Endometrium (tissue), 2 donors: Measurements from ENCODE around the gene MFAP5.

Experiments used
- FAIRE-seq: peaks from 2 replicates; lab custom pipeline; 2012; peaks lifted over from hg19 to GRCh38; lab: Jason Lieb, UNC
- donor health status: control.
- donor health status: control.

The MFAP5 gene, protein sequence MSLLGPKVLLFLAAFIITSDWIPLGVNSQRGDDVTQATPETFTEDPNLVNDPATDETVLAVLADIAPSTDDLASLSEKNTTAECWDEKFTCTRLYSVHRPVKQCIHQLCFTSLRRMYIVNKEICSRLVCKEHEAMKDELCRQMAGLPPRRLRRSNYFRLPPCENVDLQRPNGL

DNA sequence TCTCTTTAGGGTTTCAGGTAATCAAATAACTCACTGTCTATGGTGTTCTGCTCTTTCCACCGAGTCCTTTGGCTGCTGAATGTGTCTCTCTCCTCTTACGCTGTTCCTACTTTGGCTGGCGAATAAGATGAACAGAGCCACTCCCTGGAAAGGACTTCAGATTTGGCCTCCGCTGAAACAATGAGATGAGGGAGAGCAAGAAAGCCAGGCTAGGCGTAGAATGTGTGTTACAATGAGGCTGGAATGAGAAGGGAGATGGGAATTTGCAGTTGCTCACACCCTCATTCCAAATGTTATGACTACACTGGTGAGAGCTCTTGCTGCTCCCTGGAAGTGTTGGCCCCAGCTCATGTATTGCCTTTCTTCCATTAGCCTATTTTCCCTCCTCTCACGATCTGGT, at the start of gene MFAP5:
MFAP5 (minus strand) TSS at position 234 of the 400 bp plus-strand sequence. CDS start 722 bp downstream, outside the sequence.
- FAIRE-seq, result no peak

DNA sequence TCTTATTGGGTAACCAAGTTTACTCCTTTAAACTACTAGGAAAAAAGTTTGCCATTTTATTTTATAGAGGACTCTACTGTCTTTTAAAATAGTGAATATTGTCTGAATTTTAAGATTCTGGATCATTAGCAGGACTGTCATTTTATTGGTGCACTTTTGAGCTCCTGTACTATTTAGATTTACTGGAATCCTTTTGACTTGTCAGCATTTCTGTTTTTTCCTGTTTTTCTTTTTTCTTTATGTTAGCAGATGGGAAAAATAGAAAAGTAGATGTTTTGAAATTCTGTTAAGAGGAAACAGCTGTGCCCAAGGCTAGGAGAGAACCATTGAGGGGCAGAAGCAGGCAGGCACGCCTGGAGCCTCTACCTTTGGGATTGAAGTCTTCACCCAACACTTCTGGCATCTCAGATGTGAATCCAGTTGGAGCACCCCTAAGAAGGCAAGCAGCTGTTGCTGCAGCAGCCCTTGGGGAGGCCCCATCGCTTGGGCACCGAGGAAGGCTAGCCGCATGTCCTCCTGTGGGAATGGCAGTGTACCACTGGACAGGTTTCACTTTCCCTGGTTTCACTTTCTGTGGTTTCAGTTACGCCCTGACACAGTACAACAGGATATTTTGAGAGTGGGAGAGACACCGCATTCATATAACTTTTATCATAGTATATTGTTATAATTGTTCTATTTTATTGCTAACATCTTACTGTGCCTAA, 46.7 kb upstream of the MFAP5 start:
- no peak for FAIRE-seq

DNA sequence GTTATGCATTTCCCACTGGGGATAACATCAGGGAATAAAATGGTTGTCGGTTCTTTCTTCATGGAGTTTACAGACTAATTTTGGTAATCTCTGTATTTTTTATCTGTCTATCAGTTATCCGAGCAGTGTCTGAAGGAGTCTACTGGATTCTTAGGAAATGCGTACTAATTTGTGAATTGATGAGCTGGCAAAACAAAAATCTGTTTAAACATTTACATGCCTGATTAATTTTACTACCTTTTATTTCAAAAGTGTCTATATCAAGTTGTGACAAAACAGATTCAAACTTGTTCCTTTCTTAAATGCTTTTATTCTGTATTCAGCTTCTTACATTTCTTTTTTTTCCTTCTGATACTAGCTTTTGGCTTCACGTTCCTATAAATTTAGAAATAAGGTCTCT, 39.5 kb upstream of the MFAP5 start:
- FAIRE-seq, result no peak

DNA sequence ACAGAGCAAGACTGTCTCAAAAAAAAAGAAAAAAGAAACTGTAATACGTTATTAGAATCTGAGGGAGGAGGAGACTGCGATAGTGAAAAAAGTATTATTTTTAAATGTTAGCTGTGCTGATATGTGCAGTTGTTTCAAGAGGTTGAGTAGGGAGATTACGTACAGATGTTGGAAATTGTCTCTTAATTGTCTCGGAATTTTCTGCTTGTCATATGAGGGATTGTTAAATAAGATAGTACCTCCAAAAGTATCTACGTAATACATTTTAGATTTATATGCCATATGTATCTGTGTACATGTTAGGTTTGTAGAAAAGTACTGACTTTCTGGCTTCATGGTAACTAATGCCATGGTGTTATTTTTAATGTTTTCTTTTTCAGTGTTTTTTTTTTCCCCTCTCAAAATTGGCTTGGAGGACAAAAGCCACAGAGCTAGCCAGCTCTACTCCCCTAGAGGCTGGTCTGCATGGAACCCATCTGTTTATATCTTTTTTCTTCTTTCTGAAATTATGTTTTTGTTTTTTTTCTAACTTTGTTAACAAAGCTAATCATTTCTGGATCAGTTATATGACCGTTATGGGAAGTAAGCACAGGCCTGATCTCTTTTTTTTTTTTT, 38.5 kb upstream of the MFAP5 start:
- no peak for FAIRE-seq

DNA sequence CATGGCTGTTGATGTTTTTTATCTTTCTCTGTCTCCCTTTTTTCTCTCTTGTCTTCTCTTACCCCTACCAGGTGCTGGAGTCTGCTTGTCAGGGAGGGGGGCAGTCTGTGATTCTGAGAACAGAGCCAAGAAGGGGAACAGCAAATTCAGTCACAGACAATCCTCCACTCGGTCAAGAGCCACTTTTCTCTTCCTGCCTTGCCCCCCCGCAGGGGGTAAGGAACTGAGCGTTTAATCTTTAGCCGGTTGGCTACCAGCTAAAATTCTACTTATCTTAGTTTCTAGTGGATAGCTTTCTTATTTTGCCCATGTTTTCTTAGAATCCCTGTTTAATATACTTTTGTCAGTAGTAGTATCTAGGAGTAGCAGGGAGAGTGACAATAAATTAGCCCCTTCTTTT, 37.1 kb upstream of the MFAP5 start:
- FAIRE-seq, result no peak

DNA sequence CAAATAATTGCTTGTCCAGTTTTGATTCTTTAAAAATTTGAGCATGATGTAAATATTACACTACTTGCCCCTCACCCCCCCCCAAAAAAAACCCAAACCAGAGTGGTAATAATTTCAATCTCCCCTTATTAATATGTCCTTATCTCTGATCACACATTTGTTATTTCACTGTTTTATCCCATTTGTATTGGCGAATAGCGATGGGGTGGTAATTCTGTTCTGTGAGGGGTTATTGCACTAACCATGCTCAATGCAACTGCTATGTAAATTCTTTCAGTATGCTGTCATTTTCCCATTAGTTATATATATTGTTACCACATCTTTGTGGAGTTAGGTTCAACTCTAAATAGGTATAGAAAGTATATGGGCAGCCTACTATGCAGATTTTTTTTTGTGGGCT, 36.3 kb upstream of the MFAP5 start:
- FAIRE-seq, result no peak

DNA sequence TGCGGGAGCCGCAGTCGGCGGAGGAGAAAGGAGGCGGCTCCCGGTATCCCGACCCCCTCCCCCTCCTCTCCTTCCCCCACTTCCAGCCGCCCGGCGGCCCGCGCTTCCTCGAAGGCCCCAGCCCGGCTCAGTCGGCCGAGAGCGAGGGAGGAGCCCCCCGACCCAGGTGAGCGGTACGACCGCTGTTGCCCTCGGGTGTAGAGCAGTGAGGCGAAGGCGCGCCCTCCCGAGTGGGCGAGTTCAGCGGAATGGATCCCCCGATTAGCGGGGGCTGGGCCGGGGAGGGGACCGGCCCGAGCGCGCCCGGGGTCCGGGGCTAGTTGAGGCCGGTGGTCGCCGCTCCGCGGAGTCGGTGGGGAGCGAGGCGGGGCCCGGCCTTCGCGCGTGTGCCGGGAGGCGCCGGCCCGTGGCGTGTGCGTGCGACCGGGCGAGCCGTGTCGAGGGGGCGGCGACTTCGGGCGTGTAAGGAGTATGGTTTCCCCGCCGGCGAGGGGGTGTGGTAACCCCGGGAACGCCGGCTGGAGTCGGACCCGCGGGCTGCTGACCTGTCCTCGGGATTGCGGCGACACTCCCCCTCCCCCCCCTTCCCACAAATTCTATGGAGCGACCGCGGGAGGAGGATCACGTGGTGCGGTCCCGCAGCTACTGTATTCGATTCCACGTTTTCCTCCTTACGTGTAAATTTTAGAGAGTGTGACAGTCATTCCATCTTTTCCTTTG, 35.7 kb upstream of the MFAP5 start:
- FAIRE-seq, result no peak

DNA sequence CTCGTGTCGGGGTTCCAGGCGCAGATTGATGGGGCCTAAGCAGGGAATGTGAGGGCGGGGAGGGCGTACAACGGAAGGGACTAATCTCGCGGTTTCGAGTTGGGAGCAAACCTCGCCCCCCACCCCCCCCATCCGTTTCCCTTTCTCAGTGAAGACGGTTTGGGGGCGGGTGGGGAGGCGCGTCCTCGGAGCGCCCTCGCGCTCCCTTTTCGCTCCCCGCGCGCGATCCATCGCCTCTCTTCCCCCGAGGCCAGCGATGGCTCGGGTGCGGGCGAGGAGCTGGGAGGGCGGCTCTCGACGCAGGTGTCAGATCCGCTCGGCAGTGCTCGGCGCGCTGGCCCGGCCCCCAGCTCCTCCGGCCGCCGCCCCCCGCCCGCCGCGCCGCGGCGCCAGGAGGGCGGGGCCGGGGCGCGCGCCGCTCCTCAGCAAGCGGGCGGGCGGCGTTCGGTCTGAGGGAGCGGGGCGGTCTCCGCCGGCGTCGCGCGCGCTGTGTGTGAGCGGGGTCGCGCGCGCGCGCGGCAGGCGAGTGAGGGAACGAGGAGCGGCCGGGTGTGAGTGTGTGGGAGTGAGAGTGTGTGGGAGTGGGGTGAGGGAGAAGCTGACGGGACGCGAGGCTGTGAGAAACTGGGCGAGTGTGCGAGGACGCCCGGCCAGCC, 35.0 kb upstream of the MFAP5 start, which contains the start of gene RIMKLB:
RIMKLB (plus strand) TSS at position 516 of the 656 bp plus-strand sequence. CDS start 15,876 bp downstream, outside the sequence.
- FAIRE-seq, result no peak

DNA sequence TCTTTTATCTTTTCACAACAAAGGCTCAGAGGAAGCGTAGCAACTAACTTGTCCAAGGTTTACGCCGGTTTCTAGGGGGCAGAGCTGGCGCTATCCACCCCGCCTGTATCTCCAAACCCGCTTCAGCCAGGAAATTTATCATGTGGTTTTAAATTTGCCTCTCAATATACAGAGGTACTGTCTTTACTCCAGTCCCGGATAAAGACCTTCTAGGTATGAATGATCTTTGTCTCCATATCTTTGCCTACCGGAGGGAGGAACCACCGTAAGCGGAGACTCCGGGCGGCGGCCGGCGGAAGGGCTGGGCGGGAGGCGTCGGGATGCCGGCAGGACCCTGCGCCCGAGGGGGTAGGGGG, 34.5 kb upstream of the MFAP5 start:
- no peak for FAIRE-seq

DNA sequence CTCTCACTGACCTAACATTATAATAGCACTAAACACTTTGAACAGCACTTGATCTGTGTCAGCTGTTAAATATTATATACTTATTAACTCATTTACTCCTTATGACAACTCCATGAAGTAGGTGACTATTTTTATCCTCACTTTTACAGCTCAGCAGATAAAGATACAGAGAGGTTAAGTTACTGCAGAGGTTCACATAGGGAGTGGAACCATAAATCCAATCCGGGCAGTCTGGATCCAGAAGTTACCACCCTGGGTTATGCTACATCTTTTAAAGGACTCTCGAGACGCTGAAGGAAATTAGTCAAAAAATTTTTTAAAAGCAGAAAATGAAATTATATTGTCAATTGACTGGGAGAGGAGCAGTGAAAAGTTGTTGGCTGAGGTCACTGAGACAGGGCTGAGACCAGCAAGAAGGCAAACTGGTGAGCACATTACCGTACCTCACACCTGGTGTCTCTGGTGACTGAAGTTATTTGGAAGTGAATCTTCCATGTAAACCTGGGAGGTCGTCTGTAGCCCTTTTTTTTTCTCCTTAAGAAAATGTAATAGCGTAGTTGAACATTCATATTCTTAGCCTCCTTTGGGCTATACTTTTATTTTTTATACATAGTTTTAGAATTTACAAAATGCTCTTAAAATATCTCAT, 33.9 kb upstream of the MFAP5 start:
- no peak for FAIRE-seq

DNA sequence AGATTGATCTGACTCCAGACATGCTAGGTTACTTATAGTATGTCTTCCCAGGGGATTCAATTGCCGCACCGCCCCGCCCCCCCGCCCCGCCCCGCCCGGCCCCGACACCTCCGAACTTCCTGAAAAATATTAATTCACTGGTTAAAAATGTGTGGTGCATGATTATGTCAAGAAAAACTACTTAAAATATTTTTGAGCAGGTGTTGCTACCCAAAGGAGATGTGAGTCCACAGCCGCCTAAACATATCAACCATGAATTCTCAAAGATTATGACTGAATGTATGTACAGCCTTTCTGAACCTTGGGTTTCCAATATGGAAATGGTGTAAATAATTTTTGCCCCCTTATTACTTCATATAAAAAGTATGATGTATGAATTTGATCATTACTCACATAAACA, 32.5 kb upstream of the MFAP5 start:
- no peak for FAIRE-seq

DNA sequence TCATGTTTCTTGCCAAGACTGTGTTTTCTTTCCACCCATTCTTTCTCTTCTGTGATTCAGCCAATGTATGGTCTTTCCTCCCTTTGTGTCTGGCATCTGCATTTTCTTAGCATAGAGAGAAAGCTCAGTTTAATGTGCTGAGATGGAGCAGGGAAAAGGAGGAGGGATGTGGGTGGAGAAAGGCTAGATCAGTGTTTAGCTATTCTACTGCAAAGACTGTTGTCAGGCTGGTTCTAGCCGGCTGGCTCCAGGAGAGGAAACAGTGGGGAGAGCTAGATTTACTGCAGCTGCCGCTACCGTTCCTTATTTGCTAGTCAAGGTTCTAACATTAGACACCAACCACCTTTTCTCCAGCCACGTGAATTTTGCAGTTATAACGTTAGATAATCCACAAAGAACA, 29.9 kb upstream of the MFAP5 start:
- FAIRE-seq, result no peak

DNA sequence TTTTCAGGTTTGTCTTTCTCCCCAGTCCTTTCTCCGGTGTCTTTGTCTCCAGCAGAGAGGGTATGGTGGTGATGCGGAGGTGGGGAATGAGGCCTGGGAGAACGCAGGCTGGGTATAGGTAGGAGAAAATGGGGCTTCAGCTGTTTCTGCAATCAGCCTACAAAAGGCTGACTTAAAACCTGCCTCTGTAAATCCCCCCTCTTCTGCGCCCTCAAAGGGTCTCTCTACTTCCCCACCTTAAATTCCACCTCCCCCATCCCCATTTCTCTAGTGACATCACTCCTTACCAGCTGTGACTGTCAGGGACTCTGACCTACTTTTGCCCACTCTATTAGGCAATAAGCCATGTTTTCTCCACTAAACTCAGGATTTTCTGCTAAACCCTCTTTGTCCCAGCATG, 27.1 kb upstream of the MFAP5 start:
- FAIRE-seq, result no peak

DNA sequence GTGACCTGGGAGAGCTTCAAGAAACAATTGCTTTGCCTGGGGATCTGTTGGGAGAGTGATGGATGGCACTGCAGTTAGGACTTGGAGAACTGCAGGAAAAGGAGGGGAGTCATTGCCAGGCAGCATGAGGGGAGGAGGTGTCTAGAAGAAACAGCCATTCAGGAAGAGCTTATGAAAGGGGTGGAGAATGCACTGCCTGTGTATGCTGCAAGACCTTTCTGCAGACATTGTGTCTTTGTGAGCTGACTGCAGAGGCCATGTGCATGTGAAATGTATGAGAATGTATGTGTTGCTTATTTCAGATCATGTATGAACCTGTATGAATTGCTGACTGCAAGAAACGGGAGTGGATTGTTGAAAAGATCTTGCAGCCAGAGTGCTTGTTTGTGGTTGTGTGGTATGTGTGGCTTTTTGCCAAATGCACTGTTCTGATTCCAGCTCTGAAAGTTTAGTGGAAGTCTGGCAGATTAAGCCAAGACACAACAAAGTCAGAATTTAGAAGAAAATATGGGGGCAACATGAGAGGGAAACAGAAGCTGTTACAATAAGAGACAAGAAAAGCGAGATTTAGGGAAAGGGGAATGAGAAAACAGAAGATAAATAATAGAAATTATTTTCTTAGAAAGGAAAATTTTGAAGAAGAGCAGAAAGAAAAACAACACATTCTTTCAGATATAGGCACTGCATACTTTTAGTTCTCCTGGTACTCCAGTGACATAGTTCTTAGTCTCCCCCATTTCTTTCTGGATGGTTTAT, 25.4 kb upstream of the MFAP5 start:
- peak; percentile 81 for FAIRE-seq

DNA sequence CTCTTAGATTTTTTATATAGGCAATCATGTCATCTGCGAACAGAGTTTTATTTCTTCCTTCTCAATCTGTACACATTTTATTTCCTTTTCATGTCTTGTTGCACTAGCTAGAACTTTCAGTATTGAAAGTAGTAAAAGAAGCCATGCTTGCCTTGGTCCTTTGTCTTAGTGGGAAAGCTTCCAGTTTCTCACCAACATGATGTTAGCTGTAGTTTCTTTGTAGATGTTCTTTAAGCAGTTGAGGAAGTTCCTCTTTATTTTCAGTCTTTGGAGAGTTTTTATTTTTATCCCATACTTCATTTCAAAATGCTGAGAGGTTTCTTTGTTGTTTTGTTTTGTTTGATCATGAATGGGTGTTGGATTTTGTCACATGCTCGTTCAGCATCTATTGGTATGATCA, 22.4 kb upstream of the MFAP5 start:
- no peak for FAIRE-seq

DNA sequence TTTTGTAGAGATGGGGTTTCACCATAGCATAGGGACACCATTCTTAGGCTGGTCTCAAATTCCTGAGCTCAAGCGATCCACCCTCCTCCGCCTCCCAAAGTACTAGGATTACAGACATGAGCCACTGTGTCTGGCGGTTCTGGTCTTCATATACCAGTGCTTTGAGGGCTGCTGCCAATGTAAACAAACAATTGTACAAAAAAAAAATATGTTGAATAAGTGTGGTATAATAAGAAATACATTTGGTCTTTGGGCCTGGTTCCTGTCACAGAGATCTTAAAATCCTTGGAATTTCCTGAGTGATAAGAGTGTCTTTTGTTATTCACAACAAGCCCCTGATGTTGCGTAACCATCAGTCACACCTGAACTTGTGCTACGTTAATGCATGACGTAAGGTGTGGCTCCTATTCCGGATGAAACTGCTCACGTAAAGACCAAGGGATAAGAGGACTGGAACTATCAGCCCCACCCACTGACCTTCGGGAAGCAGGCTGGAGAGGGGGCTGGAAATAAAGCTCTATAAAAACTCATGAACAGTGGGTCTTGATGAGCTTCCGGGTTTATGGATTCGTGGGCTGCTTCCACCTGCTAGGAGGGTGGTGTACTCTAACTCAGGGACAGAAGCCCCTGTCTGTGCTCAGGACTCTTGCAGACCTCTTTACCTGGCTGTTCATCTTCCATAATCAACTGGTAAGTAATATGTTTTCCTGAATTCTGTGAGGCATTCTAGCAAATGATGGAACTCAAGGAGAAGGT, 18.7 kb upstream of the MFAP5 start:
- no peak for FAIRE-seq

DNA sequence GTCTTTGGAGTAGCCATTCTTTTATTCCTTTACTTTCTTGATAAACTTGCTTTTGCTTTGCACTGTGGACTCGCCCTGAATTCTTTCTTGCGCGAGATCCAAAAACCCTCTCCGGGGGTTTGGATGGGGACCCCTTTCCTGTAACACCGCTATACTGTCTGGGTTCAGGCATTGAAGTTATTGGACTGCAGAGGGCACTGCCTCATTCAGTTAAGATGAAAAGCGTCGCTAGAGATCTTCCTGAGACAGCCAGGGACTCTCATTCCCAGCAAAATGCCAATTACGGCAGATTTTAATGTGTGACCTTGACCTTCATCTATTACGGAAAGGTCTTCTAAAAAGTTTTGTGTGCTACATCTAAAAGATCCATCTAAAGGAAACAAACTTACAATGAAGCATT, 17.9 kb upstream of the MFAP5 start:
- no peak for FAIRE-seq

DNA sequence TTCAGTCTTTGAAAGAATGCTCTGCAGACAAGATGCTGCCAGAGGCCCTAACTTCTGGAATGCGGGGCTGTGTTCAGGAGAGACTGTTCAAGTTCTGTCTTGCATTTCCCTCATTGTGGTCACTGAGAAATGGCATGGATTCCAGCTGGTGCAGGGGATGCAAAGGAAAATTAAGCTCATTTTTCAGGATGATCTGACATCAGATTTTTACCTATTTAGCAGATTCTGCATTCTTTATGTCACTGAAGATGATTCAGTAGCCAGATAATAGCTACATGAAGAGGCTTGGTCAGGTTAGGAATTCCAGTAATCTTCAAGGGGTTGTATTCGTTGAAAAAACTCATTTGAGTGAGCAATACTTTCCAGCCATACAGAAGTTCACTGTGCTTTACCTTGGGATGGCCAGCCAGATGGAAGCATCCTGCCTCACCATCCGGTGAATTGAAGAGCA, 16.1 kb upstream of the MFAP5 start:
- no peak for FAIRE-seq

DNA sequence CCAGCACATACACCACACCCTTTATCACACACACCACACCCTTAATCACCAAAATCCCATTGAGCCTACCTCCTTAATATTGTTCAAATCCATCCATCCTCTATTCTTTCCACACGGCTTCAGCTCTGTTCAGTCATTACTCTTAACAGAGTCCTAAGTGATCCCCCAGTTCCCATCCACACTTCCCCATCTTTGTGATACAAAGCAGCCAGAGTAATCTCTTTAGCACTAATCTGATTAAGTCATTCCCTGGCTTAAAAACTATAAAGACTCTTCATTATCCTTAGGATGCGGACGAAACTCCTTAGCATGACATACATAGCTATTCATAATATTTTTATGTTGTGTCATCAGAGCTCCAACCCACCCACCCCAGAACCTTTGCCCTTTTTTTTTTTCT, 14.7 kb upstream of the MFAP5 start:
- FAIRE-seq, result no peak

DNA sequence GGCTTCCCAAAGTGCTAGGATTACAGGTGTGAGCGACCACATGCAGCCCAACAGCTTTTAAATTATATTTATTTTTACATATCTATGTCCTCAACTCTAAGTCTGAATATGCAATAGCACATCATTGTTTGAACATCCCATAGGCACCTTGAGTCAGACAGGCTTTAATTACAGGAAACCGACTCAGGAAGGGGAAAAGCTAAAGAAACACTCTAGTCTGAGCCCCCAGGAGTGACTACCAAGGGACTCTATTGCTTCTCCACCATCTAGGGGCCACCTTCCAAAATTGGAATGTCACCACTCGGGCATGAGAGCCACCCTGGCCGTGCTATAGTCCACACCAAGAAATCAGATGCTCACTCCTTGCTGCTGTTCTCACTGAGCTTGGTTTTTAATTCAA, 14.0 kb upstream of the MFAP5 start:
- FAIRE-seq, result no peak
